MM.1S (cell line): ENCODE data around the gene SCAMP1.

Experiments used
- DNase-seq: peaks from one replicate; pipeline ENCODE4 v3.0.0-alpha.2; 2015
- H2AFZ ChIP-seq: fragments of 300-600 bp; sonication (generic); 2 replicates; pipeline ENCODE4 v1.6.0; 2016; ENCODE audit warnings: antibody characterized with exemption, low read length
- H3F3A ChIP-seq: fragments of 300-600 bp; sonication (generic); 2 replicates; pipeline ENCODE4 v1.6.1; 2016; ENCODE audit warnings: mild to moderate bottlenecking, antibody characterized with exemption, low read length, moderate library complexity, mixed read lengths; ENCODE audit not compliant: insufficient read depth
- H3K27ac ChIP-seq: fragments of 300-600 bp; sonication (generic); 2 replicates; pipeline ENCODE4 v1.5.1; 2016; ENCODE audit warnings: mild to moderate bottlenecking, low read length
- H3K27me3 ChIP-seq: fragments of 300-600 bp; sonication (generic); replicated peaks from 2 replicates; pipeline ENCODE4 v1.6.0; 2016; ENCODE audit warnings: low read length; ENCODE audit not compliant: insufficient read depth
- H3K36me3 ChIP-seq: fragments of 300-600 bp; sonication (generic); replicated peaks from 2 replicates; pipeline ENCODE4 v1.6.1; 2016; ENCODE audit warnings: mild to moderate bottlenecking, low read length, mixed read lengths; ENCODE audit not compliant: insufficient read depth
- H3K4me1 ChIP-seq: fragments of 300-600 bp; sonication (generic); 2 replicates; pipeline ENCODE4 v1.6.1; 2016; ENCODE audit warnings: low read length, mixed read lengths
- H3K4me2 ChIP-seq: fragments of 300-600 bp; sonication (generic); 2 replicates; pipeline ENCODE4 v1.6.0; 2016; ENCODE audit warnings: low read depth, low read length
- H3K4me3 ChIP-seq: fragments of 300-600 bp; sonication (generic); 2 replicates; pipeline ENCODE4 v1.5.1; 2016; ENCODE audit warnings: low read length, mixed read lengths
- H3K79me2 ChIP-seq: fragments of 300-600 bp; sonication (generic); 2 replicates; pipeline ENCODE4 v1.6.1; 2016; ENCODE audit warnings: mixed run types, low read length, mixed read lengths
- H3K9ac ChIP-seq: fragments of 300-600 bp; sonication (generic); 2 replicates; pipeline ENCODE4 v1.6.1; 2016; ENCODE audit warnings: low read length, mixed read lengths
- H3K9me2 ChIP-seq: fragments of 300-600 bp; sonication (generic); replicated peaks from 2 replicates; pipeline ENCODE4 v1.6.1; 2016; ENCODE audit warnings: mild to moderate bottlenecking, low read length, mixed read lengths; ENCODE audit not compliant: insufficient read depth
- H3K9me3 ChIP-seq: fragments of 300-600 bp; sonication (generic); replicated peaks from 2 replicates; pipeline ENCODE4 v1.6.1; 2016; ENCODE audit warnings: mild to moderate bottlenecking, low read length, mixed read lengths; ENCODE audit not compliant: insufficient read depth
- H4K20me1 ChIP-seq: fragments of 300-600 bp; sonication (generic); 2 replicates; pipeline ENCODE4 v1.6.1; 2016; ENCODE audit warnings: mild to moderate bottlenecking, low read length, moderate library complexity, mixed read lengths; ENCODE audit not compliant: insufficient read depth
- EZH2 ChIP-seq: fragments of 300-600 bp; sonication (generic); optimal IDR thresholded peaks from 2 replicates; pipeline ENCODE3; 2017; ENCODE audit warnings: low read depth, mild to moderate bottlenecking, antibody characterized with exemption, low read length, mixed read lengths
- EZH2phosphoT487 ChIP-seq: fragments of 300-600 bp; sonication (generic); IDR thresholded peaks from 2 replicates; pipeline ENCODE4 v1.6.1; 2018; ENCODE audit warnings: antibody characterized with exemption, low read length
- TF ChIP-seq, protein P1 (sequence below): fragments of 300-600 bp; sonication (generic); IDR thresholded peaks from 2 replicates; pipeline ENCODE4 v1.5.1; 2016; ENCODE audit warnings: antibody characterized with exemption, low read length, mixed read lengths

Gene SCAMP1

DNA sequence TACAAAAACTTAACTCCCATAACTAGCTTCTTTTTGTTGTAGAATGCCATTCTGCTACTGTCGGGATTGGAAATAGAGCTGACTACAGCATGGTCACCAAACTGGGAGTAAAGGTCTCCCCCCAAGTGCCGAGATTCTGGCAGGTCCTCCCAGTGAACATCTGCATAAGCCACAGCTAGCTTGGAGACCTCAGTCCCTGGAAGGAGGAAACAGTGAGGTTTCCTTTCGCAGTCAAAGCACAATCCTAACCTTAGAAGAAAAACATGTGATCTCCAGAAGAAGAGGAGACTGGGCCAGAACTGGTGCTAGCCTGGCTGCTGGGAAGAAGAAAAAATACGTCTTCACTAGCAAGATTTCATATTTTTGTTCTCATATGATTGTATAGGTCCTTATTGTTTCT is 127.4 kb downstream of the SCAMP1 start:
- TF ChIP-seq EZH2 = no peak
- TF ChIP-seq, protein P1, sequence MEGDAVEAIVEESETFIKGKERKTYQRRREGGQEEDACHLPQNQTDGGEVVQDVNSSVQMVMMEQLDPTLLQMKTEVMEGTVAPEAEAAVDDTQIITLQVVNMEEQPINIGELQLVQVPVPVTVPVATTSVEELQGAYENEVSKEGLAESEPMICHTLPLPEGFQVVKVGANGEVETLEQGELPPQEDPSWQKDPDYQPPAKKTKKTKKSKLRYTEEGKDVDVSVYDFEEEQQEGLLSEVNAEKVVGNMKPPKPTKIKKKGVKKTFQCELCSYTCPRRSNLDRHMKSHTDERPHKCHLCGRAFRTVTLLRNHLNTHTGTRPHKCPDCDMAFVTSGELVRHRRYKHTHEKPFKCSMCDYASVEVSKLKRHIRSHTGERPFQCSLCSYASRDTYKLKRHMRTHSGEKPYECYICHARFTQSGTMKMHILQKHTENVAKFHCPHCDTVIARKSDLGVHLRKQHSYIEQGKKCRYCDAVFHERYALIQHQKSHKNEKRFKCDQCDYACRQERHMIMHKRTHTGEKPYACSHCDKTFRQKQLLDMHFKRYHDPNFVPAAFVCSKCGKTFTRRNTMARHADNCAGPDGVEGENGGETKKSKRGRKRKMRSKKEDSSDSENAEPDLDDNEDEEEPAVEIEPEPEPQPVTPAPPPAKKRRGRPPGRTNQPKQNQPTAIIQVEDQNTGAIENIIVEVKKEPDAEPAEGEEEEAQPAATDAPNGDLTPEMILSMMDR = no peak
- no peak for TF ChIP-seq EZH2phosphoT487
- no peak overlapping the region for H3K4me2 ChIP-seq
- H3K4me1 ChIP-seq = peaks cover 11% of the 10 kb centered on the region
- no peaks in the 10 kb centered on the region for H3K9me3 ChIP-seq
- H3F3A ChIP-seq = 0 out of 2 replicates have a peak, but pooled peaks cover 2% of the 10 kb centered on the region
- no peaks in the 10 kb centered on the region for H4K20me1 ChIP-seq
- no peak overlapping the region for H3K4me3 ChIP-seq
- no peaks in the 10 kb centered on the region for H3K27me3 ChIP-seq
- H3K27ac ChIP-seq = no peak overlapping the region
- H3K9ac ChIP-seq = no peak overlapping the region
- DNase-seq = no peak
- no peaks in the 10 kb centered on the region for H3K9me2 ChIP-seq
- no peaks in the 10 kb centered on the region for H3K36me3 ChIP-seq
- H2AFZ ChIP-seq = no peak overlapping the region
- H3K79me2 ChIP-seq = no peaks in the 10 kb centered on the region

DNA sequence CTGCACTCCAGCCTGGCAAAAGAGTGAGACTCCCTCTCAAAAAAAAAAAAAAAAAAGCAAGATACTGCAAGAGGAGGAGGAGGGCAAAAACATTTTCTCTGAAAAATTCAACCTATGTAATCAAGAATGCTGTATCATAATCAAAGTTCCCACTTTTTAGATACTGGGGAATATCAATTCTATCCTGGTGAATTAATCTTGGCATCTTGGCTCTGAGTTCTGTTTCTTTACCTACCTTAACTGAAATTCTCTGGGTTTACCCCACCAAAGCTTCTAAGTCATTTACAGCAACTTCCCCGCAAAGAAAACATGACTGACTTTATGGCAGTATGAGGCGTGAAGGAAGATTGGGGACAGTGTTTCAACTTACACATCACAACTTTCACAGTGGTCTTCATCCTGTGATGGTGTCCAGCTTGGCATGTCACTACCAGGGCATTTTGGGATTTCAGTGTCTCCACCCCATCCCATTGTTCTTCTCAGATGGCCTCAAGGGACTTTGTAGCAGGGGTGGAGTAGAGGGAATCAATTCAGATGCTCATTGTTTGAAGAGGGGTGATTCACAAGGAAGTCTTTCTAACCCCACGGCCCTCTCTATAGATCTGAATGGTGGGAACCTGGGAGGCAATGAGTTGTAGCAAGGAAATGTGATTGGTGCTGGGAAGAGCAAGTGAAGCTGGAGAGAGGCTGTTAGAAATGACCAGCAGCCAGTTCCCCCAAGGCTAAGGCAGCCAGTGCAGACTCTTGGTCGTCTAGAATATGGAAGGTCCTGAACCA is 130.5 kb downstream of the SCAMP1 start:
- TF ChIP-seq EZH2 (no peak), EZH2phosphoT487 (no peak)
- TF ChIP-seq, protein P1 = no peak
- H3K36me3 ChIP-seq = no peaks in the 10 kb centered on the region
- no peak overlapping the region for H2AFZ ChIP-seq
- H3K27me3 ChIP-seq = no peaks in the 10 kb centered on the region
- no peaks in the 10 kb centered on the region for H3F3A ChIP-seq
- no peak overlapping the region for H3K4me3 ChIP-seq
- no peaks in the 10 kb centered on the region for H3K4me1 ChIP-seq
- no peak overlapping the region for H3K27ac ChIP-seq
- H3K4me2 ChIP-seq = no peak overlapping the region
- H3K9ac ChIP-seq = no peak overlapping the region
- no peaks in the 10 kb centered on the region for H3K79me2 ChIP-seq
- H3K9me3 ChIP-seq = no peaks in the 10 kb centered on the region
- H3K9me2 ChIP-seq = no peaks in the 10 kb centered on the region
- no peak for DNase-seq
- H4K20me1 ChIP-seq = no peaks in the 10 kb centered on the region

DNA sequence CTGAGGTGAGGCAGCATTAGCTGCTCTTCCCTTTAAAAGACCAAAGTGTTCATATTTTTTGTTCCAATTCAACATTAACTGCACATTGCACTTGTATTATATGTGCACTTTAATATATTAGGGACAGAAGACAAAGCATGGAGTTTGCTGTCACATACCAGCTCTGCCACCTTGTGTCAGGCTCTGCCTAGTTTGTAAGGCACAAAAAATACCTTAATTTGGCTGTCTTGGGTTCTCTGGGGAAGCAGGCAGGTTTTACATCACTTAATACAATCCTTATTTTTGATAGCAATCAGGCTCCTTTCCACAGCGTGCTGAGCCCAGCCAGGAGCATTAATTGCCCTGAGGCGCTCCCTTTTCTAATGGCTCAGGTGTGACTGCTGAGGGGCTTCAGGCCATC is 131.8 kb downstream of the SCAMP1 start:
- Histone ChIP-seq H2AFZ (no peak overlapping the region), H3K9ac (no peak overlapping the region), H3K4me3 (no peak overlapping the region), H3K27me3 (no peaks in the 10 kb centered on the region), H4K20me1 (no peaks in the 10 kb centered on the region), H3K9me3 (no peaks in the 10 kb centered on the region), H3F3A (no peaks in the 10 kb centered on the region), H3K36me3 (no peaks in the 10 kb centered on the region), H3K79me2 (no peaks in the 10 kb centered on the region), H3K9me2 (no peaks in the 10 kb centered on the region), H3K4me2 (no peak overlapping the region), H3K27ac (no peak overlapping the region), H3K4me1 (peaks cover 7% of the 10 kb centered on the region)
- no peak for DNase-seq
- no peak for TF ChIP-seq EZH2
- no peak for TF ChIP-seq EZH2phosphoT487
- TF ChIP-seq, protein P1 = no peak
